GM12878 (cell line): ENCODE results near the gene MGST3. TPM values are rescaled to one million over a fixed set of nuclear protein-coding genes. Genes with fewer than 3 reads are reported as not detected.
A peak's percentile ranks its signal among the peaks of the same experiment; 100 is the strongest.

Experiments used
- BRCA1 ChIP-seq: IDR thresholded peaks from 2 replicates; pipeline ENCODE4 v1.6.1; 2011; ENCODE audit warnings: low read depth, low read length, improper control_type of control experiment
- CBX5 ChIP-seq: sonication (generic); IDR thresholded peaks from 2 replicates; pipeline ENCODE4 v1.6.1; 2016; ENCODE audit warnings: low read depth, moderate library complexity, mild to moderate bottlenecking, inconsistent platforms
- EED ChIP-seq: sonication (generic); IDR thresholded peaks from 2 replicates; pipeline ENCODE4 v1.6.1; 2016; ENCODE audit warnings: antibody characterized with exemption, low read depth
- IKZF2 ChIP-seq, 2 experiments: fragments of 450-650 bp; IDR thresholded peaks; 2 replicates each; pipeline ENCODE4 v1.6.1; 2017; ENCODE audit warnings: mild to moderate bottlenecking in 2 of 2, moderate library complexity in 2 of 2
- MYC ChIP-seq: IDR thresholded peaks from 2 replicates; pipeline ENCODE4 v1.6.1; 2011; ENCODE audit warnings: mild to moderate bottlenecking, low read length, moderate library complexity, inconsistent platforms; ENCODE audit not compliant: insufficient read depth, insufficient replicate concordance, insufficient read length, severe bottlenecking
- POLR2AphosphoS5 ChIP-seq: IDR thresholded peaks from 2 replicates; pipeline ENCODE4 v1.6.1; 2011; ENCODE audit warnings: mild to moderate bottlenecking, low read length, inconsistent platforms
- RAD51 ChIP-seq: fragments of 450-650 bp; IDR thresholded peaks from 2 replicates; pipeline ENCODE4 v1.6.1; 2016; ENCODE audit warnings: moderate library complexity, mild to moderate bottlenecking, inconsistent platforms
- RB1 ChIP-seq: fragments of 450-650 bp; formaldehyde crosslinking; IDR thresholded peaks from 2 replicates; pipeline ENCODE4 v1.6.1; 2017; ENCODE audit warnings: mild to moderate bottlenecking, borderline replicate concordance
- SPI1 ChIP-seq: IDR thresholded peaks from 2 replicates; pipeline ENCODE4 v1.6.1; 2011; ENCODE audit warnings: low read depth, mild to moderate bottlenecking, low read length, moderate library complexity, borderline replicate concordance; ENCODE audit not compliant: insufficient read depth
- TCF12 ChIP-seq: IDR thresholded peaks from 2 replicates; pipeline ENCODE4 v1.6.1; 2011; ENCODE audit warnings: low read depth, mild to moderate bottlenecking, low read length
- TCF7 ChIP-seq: IDR thresholded peaks from 2 replicates; pipeline ENCODE4 v1.6.1; 2014; ENCODE audit warnings: antibody characterized with exemption, borderline replicate concordance
- WRNIP1 ChIP-seq: IDR thresholded peaks from 2 replicates; pipeline ENCODE4 v1.6.1; 2011; ENCODE audit warnings: low read depth, low read length, improper control_type of control experiment, borderline replicate concordance
- polyA plus RNA-seq, 11 experiments: library from polyadenylated mRNA; depleted of rRNA in 4 of 11; unstranded in 6 of 11; stranded (reverse) in 5 of 11; fragments of >200 nt; fragmentation: Nextera tagmentation in 4 of 11; fragmentation: Illumina TruSeq in 1 of 11; extraction: Ambion mirVana in 4 of 11; extraction: Trizol in 1 of 11; gene quantifications; 1 replicate in 1 of 11; 2 replicates in 10 of 11; pipeline versions ENCODE4 v1.2.1 to v1.2.3, GENCODE V29; 2011 to 2016; ENCODE audit warnings: inconsistent platforms in 2 of 11, missing spikeins in 2 of 11, low read depth in 1 of 11
- total RNA-seq, 4 experiments: library from RNA; depleted of rRNA in 3 of 4; stranded (reverse); fragments of >200 nt in 3 of 4; fragmentation: Illumina TruSeq in 1 of 4; extraction: Trizol in 1 of 4; gene quantifications; 2 replicates each; pipeline versions ENCODE4 v1.2.1 to v1.2.3, GENCODE V29; 2013 to 2021
- TF ChIP-seq, protein P1 (sequence below): IDR thresholded peaks from 2 replicates; pipeline ENCODE4 v1.6.1; 2011; ENCODE audit warnings: borderline replicate concordance, low read depth, mild to moderate bottlenecking, moderate library complexity, low read length; ENCODE audit not compliant: insufficient read depth, poor library complexity, severe bottlenecking
- TF ChIP-seq, protein P2 (sequence below): fragments of 450-650 bp; IDR thresholded peaks from 2 replicates; pipeline ENCODE4 v1.6.1; 2016; ENCODE audit warnings: mild to moderate bottlenecking, moderate library complexity, borderline replicate concordance
- TF ChIP-seq, protein P3 (sequence below): fragments of 450-650 bp; IDR thresholded peaks from 2 replicates; pipeline ENCODE4 v1.6.1; 2018; ENCODE audit warnings: borderline replicate concordance, mild to moderate bottlenecking; ENCODE audit not compliant: partially characterized antibody
- TF ChIP-seq, protein P4 (sequence below): IDR thresholded peaks from 2 replicates; pipeline ENCODE4 v1.6.1; 2012; ENCODE audit warnings: low read length, inconsistent platforms
- TF ChIP-seq, protein P5 (sequence below): fragments of 450-650 bp; IDR thresholded peaks from 2 replicates; pipeline ENCODE4 v1.6.1; 2016; ENCODE audit warnings: mild to moderate bottlenecking

Gene MGST3
- total and polyA plus RNA-seq, 10 of the 15 experiments (the other 5 are each of a cell fraction or from before 2014, with no cell fraction given): 37.3 to 145 (median 68.8) TPM

DNA sequence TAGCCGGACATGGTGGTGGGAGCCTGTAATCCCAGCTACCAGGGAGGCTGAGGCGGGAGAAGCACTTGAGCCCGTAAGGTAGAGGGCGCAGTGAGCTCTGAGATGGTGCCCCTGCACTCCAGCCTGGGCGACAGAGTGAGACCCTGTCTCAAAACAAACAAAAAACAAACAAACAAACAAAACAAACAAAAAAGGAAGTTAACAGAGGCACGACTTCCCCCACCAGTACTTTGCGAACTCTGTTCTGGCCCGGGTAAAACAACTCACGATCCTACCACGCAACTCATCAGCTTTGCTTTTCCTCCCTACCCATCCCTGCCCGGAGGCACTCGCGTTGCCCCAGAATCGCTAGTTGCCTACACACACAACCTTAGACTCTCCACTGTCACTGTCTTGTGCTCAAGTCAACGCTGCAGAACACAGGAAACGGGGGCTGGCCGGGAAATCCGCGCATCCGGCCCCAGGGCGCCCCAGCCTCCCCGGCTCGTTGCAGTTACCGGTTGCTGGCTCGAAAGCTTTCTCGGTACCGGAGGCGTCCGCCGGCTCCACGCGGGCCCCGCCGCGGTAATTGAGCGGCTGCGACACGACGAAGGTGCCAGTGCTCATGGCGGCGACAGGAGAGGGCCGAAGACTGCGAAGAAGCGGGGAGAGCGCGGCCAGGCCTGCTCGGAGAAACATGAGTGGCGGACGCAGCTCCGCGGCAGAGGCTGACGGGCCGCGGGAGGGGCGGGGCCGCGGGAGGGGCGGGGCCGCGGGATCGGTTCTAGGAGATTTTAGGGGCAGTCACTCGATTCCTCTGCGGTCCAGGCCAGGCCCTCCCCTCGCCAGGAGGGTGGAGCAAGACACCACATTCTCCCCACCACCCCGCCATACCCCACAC is 67.1 kb downstream of the MGST3 start, which contains the start of gene ALDH9A1 (continued):
- TF ChIP-seq, protein P1, sequence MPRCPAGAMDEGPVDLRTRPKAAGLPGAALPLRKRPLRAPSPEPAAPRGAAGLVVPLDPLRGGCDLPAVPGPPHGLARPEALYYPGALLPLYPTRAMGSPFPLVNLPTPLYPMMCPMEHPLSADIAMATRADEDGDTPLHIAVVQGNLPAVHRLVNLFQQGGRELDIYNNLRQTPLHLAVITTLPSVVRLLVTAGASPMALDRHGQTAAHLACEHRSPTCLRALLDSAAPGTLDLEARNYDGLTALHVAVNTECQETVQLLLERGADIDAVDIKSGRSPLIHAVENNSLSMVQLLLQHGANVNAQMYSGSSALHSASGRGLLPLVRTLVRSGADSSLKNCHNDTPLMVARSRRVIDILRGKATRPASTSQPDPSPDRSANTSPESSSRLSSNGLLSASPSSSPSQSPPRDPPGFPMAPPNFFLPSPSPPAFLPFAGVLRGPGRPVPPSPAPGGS: no peak
- TF ChIP-seq, protein P2, sequence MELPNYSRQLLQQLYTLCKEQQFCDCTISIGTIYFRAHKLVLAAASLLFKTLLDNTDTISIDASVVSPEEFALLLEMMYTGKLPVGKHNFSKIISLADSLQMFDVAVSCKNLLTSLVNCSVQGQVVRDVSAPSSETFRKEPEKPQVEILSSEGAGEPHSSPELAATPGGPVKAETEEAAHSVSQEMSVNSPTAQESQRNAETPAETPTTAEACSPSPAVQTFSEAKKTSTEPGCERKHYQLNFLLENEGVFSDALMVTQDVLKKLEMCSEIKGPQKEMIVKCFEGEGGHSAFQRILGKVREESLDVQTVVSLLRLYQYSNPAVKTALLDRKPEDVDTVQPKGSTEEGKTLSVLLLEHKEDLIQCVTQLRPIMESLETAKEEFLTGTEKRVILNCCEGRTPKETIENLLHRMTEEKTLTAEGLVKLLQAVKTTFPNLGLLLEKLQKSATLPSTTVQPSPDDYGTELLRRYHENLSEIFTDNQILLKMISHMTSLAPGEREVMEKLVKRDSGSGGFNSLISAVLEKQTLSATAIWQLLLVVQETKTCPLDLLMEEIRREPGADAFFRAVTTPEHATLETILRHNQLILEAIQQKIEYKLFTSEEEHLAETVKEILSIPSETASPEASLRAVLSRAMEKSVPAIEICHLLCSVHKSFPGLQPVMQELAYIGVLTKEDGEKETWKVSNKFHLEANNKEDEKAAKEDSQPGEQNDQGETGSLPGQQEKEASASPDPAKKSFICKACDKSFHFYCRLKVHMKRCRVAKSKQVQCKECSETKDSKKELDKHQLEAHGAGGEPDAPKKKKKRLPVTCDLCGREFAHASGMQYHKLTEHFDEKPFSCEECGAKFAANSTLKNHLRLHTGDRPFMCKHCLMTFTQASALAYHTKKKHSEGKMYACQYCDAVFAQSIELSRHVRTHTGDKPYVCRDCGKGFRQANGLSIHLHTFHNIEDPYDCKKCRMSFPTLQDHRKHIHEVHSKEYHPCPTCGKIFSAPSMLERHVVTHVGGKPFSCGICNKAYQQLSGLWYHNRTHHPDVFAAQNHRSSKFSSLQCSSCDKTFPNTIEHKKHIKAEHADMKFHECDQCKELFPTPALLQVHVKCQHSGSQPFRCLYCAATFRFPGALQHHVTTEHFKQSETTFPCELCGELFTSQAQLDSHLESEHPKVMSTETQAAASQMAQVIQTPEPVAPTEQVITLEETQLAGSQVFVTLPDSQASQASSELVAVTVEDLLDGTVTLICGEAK: peak; percentile 81
- no peak for TF ChIP-seq RAD51
- no peak for TF ChIP-seq TCF12
- TF ChIP-seq MYC: no peak
- TF ChIP-seq, protein P3, sequence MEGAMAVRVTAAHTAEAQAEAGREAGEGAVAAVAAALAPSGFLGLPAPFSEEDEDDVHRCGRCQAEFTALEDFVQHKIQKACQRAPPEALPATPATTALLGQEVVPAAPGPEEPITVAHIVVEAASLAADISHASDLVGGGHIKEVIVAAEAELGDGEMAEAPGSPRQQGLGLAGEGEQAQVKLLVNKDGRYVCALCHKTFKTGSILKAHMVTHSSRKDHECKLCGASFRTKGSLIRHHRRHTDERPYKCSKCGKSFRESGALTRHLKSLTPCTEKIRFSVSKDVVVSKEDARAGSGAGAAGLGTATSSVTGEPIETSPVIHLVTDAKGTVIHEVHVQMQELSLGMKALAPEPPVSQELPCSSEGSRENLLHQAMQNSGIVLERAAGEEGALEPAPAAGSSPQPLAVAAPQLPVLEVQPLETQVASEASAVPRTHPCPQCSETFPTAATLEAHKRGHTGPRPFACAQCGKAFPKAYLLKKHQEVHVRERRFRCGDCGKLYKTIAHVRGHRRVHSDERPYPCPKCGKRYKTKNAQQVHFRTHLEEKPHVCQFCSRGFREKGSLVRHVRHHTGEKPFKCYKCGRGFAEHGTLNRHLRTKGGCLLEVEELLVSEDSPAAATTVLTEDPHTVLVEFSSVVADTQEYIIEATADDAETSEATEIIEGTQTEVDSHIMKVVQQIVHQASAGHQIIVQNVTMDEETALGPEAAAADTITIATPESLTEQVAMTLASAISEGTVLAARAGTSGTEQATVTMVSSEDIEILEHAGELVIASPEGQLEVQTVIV: no peak
- TF ChIP-seq, protein P4, sequence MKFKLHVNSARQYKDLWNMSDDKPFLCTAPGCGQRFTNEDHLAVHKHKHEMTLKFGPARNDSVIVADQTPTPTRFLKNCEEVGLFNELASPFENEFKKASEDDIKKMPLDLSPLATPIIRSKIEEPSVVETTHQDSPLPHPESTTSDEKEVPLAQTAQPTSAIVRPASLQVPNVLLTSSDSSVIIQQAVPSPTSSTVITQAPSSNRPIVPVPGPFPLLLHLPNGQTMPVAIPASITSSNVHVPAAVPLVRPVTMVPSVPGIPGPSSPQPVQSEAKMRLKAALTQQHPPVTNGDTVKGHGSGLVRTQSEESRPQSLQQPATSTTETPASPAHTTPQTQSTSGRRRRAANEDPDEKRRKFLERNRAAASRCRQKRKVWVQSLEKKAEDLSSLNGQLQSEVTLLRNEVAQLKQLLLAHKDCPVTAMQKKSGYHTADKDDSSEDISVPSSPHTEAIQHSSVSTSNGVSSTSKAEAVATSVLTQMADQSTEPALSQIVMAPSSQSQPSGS: no peak
- no peak for TF ChIP-seq TCF7
- no peak for TF ChIP-seq WRNIP1
- no peak for TF ChIP-seq SPI1
- TF ChIP-seq BRCA1: no peak
- 0 out of 2 replicates have a peak, but pooled peaks have one; percentile 22 for TF ChIP-seq RB1
- peak in 1 of 2 experiments; percentile 28; a peak in 1 of 4 replicates for TF ChIP-seq IKZF2 (IDR thresholded peaks at IDR 0.05)
- TF ChIP-seq CBX5: no peak
- peak; percentile 86 for TF ChIP-seq POLR2AphosphoS5
- TF ChIP-seq, protein P5, sequence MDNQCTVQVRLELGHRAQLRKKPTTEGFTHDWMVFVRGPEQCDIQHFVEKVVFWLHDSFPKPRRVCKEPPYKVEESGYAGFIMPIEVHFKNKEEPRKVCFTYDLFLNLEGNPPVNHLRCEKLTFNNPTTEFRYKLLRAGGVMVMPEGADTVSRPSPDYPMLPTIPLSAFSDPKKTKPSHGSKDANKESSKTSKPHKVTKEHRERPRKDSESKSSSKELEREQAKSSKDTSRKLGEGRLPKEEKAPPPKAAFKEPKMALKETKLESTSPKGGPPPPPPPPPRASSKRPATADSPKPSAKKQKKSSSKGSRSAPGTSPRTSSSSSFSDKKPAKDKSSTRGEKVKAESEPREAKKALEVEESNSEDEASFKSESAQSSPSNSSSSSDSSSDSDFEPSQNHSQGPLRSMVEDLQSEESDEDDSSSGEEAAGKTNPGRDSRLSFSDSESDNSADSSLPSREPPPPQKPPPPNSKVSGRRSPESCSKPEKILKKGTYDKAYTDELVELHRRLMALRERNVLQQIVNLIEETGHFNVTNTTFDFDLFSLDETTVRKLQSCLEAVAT: peak; percentile 74
- TF ChIP-seq EED: no peak; the same call in 1 of the 2 replicates
